PFSK-1 (cell line): ENCODE data around the gene ARHGAP42.

Source experiments
- POLR2AphosphoS5 ChIP-seq: IDR thresholded peaks from 2 replicates; pipeline ENCODE4 v1.6.1; 2012; ENCODE audit warnings: low read depth, mild to moderate bottlenecking, control low read depth, low read length, moderate library complexity
- REST ChIP-seq, 2 experiments: IDR thresholded peaks; 2 replicates each; pipeline versions ENCODE4 v1.6.1 to v1.8.0; 2011 to 2012; ENCODE audit warnings: low read depth in 2 of 2, low read length in 2 of 2, control low read depth in 1 of 2, inconsistent platforms in 1 of 2, mild to moderate bottlenecking in 1 of 2, moderate library complexity in 1 of 2; ENCODE audit not compliant: insufficient read depth in 1 of 2
- TAF1 ChIP-seq: IDR thresholded peaks from 2 replicates; pipeline ENCODE4 v1.6.1; 2012; ENCODE audit warnings: low read length, control low read depth, borderline replicate concordance; ENCODE audit not compliant: insufficient read depth

- TF ChIP-seq POLR2AphosphoS5 = no peak
- TF ChIP-seq TAF1 = no peak
- TF ChIP-seq REST (IDR thresholded peaks at IDR 0.05; ENCODE audit: insufficient read depth in 1 of 2, low read depth in 2 of 2, low read length in 2 of 2) = no peak
Measured at GRCh38 chr11:100824041-100824809, 137.1 kb downstream of the ARHGAP42 start.
